HEK293 (cell line): ENCODE measurements around the gene SNAPC2.

Experiments used
- CTCF ChIP-seq: fragments of 450-650 bp; formaldehyde crosslinking; IDR thresholded peaks from 2 replicates; pipeline ENCODE4 v1.5.1; 2016; ENCODE audit warnings: missing biosample characterization, missing genetic modification characterization
- HOXD13 ChIP-seq: sonication (generic); formaldehyde crosslinking; IDR thresholded peaks from 2 replicates; pipeline ENCODE4 v1.8.0; 2022; ENCODE audit warnings: missing genetic modification reagents, borderline replicate concordance
- ZNF2 ChIP-seq: fragments of 450-650 bp; formaldehyde crosslinking; IDR thresholded peaks from 2 replicates; pipeline ENCODE4 v1.5.1; 2016; ENCODE audit warnings: missing biosample characterization, missing genetic modification characterization
- ZNF211 ChIP-seq: fragments of 450-650 bp; formaldehyde crosslinking; IDR thresholded peaks from 2 replicates; pipeline ENCODE4 v1.5.1; 2016; ENCODE audit warnings: low read depth, missing biosample characterization, missing genetic modification characterization

DNA sequence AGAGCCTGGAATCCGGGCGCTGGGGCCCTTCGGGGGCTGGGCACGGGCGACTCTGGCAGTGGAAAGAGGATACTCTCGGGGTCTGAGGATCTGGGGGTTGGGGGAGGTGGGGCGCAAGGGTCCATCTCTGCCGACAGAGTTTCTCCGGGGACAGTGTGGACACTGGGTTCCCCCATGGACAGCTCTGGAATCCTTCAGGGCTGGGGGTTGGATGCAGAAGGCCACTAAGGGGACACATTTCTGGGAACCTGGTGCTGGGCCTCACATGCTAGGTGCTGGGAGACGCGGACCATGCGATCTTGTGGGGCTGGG, 3.2 kb upstream of the SNAPC2 start:
- TF ChIP-seq ZNF2 (tag by site-specific recombination) = no peak
- no peak for TF ChIP-seq ZNF211
- TF ChIP-seq CTCF (tag by site-specific recombination) = no peak
- TF ChIP-seq HOXD13 (CRISPR knock-in tag) = no peak
